Measurements from ENCODE around the gene CNOT1.
A peak's percentile ranks its signal among the peaks of the same experiment; 100 is the strongest.
"Not testable (repeated sequence)": the region's sequence is repeated elsewhere in the genome, so short reads cannot be mapped to it uniquely, and the experiment has no call there.

The CNOT1 gene

DNA sequence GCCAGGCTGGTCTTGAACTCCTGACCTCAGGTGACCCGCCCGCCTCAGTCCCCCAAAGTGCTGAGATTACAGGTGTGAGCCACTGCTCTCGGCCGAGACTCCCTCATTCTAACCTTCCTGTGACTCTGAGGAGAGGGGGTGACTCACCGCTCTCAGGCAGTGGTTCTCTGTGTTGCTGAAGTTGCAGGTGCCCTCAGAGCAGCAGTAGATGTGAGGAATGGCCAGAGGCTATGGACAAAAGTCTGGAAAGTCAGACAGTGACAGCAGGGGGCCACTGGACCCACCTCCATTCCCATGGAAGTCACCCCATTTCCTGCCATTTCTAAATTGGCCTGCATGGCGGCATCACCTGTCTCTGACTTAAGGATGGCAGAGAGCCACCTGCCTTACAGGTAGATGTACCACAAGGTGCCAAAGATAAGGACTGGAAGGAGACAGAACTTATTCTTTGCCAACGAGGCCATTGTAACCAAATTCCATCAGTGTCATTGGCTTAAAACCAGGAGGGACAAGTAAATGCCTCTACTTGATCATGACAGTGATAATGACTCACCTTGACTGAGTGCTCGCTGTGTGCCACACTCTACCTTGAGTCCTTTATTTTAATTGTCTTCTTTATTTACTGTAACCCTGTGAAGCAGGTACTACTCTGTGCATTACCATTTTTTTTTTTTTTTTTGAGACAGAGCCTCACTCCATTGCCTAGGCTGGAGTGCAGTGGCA lies 15.3 kb upstream of the CNOT1 start:
- no peak for ATAC-seq
- no peak for DNase-seq
- no peaks in the 10 kb centered on the region for H3K9me3 Mint-ChIP-seq
- no peak overlapping the region for H3K27ac Mint-ChIP-seq
- H3K4me3 Mint-ChIP-seq, result no peak overlapping the region
- peaks cover under 1% of the 10 kb centered on the region for H3K4me1 Mint-ChIP-seq
- no peaks in the 10 kb centered on the region for H3K27me3 Mint-ChIP-seq

DNA sequence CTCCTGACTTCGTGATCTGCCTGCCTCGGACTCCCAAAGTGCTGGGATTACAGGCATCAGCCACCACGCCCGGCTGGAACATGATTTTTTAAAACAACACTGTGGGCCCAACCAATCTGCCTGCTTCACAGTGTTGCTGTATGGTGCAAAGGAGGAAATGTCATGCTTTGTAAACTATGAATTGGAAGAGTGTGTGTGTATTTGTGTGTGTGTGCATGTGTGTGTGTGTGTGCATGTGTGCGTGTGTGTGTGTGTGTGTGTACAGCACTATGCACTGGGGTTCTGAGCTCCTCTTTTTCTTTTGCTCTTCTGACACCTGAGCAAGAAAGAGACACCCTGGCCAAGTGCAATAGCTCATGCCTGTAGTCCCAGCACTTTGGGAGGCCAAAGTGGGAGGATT lies 14.5 kb upstream of the CNOT1 start:
- Mint-ChIP-seq H3K9me3 (no peaks in the 10 kb centered on the region), H3K4me3 (no peak overlapping the region), H3K4me1 (peaks cover 7% of the 10 kb centered on the region), H3K27me3 (peaks cover 2% of the 10 kb centered on the region), H3K27ac (no peak overlapping the region)
- DNase-seq (no peak), ATAC-seq (no peak)

GRCh38 chr16:58640949-58641348 lies 11.3 kb upstream of the CNOT1 start:
- ATAC-seq (no peak), DNase-seq (no peak)
- no peak overlapping the region for H3K4me3 Mint-ChIP-seq
- H3K27me3 Mint-ChIP-seq, result peaks cover 14% of the 10 kb centered on the region
- no peak overlapping the region for H3K27ac Mint-ChIP-seq
- H3K9me3 Mint-ChIP-seq, result no peaks in the 10 kb centered on the region
- H3K4me1 Mint-ChIP-seq, result peaks cover 15% of the 10 kb centered on the region

- H3K9me3 Mint-ChIP-seq, result no peaks in the 10 kb centered on the region
- H3K4me1 Mint-ChIP-seq, result peaks cover 15% of the 10 kb centered on the region
- no peak overlapping the region for H3K4me3 Mint-ChIP-seq
- H3K27ac Mint-ChIP-seq, result no peak overlapping the region
- peak; percentile 52 for ATAC-seq
- H3K27me3 Mint-ChIP-seq, result peaks cover 18% of the 10 kb centered on the region
- DNase-seq, result peak in 1 of 2 donors; percentile 12
Measured at GRCh38 chr16:58639836-58640235, 10.2 kb upstream of the CNOT1 start.

DNA sequence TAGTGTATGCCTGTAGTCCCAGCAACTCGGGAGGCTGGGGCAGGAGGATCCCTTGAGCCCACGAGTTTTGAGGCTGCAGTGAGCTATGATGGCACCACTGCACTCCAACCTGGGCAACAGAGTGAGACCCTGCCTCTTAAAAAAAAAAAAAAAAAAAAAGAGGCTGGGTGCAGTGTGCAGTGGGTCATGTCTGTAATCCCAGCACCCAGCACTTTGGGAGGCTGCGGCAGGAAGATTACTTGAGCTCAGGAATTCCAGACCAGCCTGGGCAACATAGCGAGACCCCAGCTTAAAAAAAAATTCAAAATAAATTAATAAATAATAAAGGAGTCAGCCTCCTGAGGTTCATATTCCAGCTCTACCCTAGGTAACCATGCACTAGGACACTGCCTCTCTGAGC lies 9.6 kb upstream of the CNOT1 start:
- Mint-ChIP-seq H3K27me3 (peaks cover 18% of the 10 kb centered on the region), H3K4me3 (no peak overlapping the region), H3K27ac (no peak overlapping the region), H3K4me1 (peaks cover 15% of the 10 kb centered on the region), H3K9me3 (no peaks in the 10 kb centered on the region)
- ATAC-seq (no peak), DNase-seq (no peak)

- H3K27me3 Mint-ChIP-seq, result peaks cover 18% of the 10 kb centered on the region
- DNase-seq, result no peak
- H3K4me1 Mint-ChIP-seq, result peaks cover 15% of the 10 kb centered on the region
- no peak overlapping the region for H3K4me3 Mint-ChIP-seq
- H3K9me3 Mint-ChIP-seq, result no peaks in the 10 kb centered on the region
- ATAC-seq, result no peak
- peak overlapping the region in 1 of 2 donors; percentile 82 for H3K27ac Mint-ChIP-seq
Measured at GRCh38 chr16:58638148-58639036, 8.8 kb upstream of the CNOT1 start.

DNA sequence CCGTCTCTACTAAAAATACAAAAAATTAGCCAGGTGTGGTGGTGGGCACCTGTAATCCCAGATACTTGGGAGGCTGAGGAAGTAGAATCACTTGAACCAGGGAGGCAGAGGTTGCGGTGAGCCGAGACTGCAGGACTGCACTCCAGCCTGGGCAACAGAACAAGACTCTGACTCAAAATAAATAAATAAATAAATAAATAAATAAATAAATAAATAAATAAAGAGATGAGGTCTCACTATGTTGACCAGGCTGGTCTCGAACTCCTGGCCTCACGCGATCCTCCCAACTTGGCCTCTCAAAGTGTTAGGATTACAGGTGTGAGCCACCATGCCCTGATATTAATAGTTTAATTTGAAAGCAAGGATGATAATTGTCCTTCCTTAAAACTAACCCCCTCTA lies 7.4 kb upstream of the CNOT1 start:
- H3K9me3 Mint-ChIP-seq, H3K27ac Mint-ChIP-seq, H3K4me3 Mint-ChIP-seq, ATAC-seq, DNase-seq: not testable (repeated sequence)
- H3K27me3 Mint-ChIP-seq, result peaks cover 18% of the 10 kb centered on the region
- peaks cover 15% of the 10 kb centered on the region for H3K4me1 Mint-ChIP-seq

- Mint-ChIP-seq H3K4me3 (no peak overlapping the region), H3K27ac (no peak overlapping the region), H3K4me1 (peaks cover 18% of the 10 kb centered on the region), H3K9me3 (no peaks in the 10 kb centered on the region), H3K27me3 (peaks cover 18% of the 10 kb centered on the region)
- DNase-seq (no peak), ATAC-seq (no peak)
Measured at GRCh38 chr16:58636466-58636865, 6.8 kb upstream of the CNOT1 start.

DNA sequence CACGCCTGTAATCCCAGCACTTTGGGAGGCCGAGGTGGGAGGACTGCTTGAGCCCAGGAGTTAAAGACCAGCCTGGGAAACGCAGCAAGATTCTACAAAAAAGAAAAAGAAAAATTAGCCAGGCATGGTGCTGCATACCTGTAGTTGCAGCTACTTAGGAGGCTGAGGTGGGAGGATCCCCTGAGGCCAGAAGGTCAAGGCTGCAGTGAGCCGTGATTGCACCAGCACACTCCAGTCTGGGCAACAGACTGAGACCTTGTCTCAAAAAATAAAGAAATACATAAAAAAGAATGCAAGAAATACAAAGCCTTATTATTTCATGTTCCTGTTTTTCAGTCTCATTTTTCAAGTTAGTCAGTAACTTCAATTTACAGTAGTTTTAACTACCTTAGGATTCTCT lies 5.9 kb upstream of the CNOT1 start:
- H3K4me1 Mint-ChIP-seq, result peaks cover 24% of the 10 kb centered on the region
- DNase-seq, result no peak
- ATAC-seq, result no peak
- H3K27me3 Mint-ChIP-seq, result peaks cover 18% of the 10 kb centered on the region
- H3K27ac Mint-ChIP-seq, result no peak overlapping the region
- H3K9me3 Mint-ChIP-seq, result no peaks in the 10 kb centered on the region
- no peak overlapping the region for H3K4me3 Mint-ChIP-seq

- Mint-ChIP-seq H3K27me3 (peaks cover 18% of the 10 kb centered on the region), H3K4me1 (peaks cover 27% of the 10 kb centered on the region), H3K9me3 (no peaks in the 10 kb centered on the region), H3K27ac (no peak overlapping the region), H3K4me3 (no peak overlapping the region)
- ATAC-seq, result no peak
- DNase-seq, result no peak
Measured at GRCh38 chr16:58634265-58634802, 4.7 kb upstream of the CNOT1 start.

- H3K9me3 Mint-ChIP-seq, result no peaks in the 10 kb centered on the region
- H3K27me3 Mint-ChIP-seq, result no peaks in the 10 kb centered on the region
- H3K4me1 Mint-ChIP-seq, result peaks cover 50% of the 10 kb centered on the region
- peak overlapping the region; percentile 100 for H3K27ac Mint-ChIP-seq
- peak overlapping the region; percentile 93 to 100 for H3K4me3 Mint-ChIP-seq
- peak; percentile 46 to 56 for DNase-seq
- ATAC-seq, result peak; percentile 0
Measured at GRCh38 chr16:58628845-58629732, 537 bp downstream of the CNOT1 start.

DNA sequence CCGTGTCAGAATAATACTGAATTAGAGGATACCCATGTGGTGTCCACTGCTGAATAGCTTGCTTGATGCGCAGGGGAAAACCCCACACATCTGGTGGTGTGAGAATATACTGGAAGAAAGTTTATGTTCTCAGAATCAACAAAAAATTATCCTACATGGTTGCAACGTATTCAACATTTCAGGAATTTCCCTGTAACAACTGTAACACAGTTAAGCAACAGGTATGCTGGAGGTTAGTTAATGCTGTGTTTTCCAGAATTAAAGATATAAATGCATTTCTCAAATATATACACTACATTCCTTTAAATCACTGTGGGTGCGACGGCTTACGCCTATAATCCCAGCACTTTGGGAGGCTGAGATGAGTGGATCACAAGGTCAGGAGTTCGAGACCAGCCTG lies 5.4 kb downstream of the CNOT1 start:
- Mint-ChIP-seq H3K4me1 (peaks cover 50% of the 10 kb centered on the region), H3K27ac (peak overlapping the region in 1 of 2 donors; percentile 82), H3K27me3 (no peaks in the 10 kb centered on the region), H3K9me3 (no peaks in the 10 kb centered on the region), H3K4me3 (no peak overlapping the region)
- DNase-seq (no peak), ATAC-seq (no peak)

GRCh38 chr16:58620396-58620795 lies 9.2 kb downstream of the CNOT1 start:
- ATAC-seq (no peak), DNase-seq (no peak)
- Mint-ChIP-seq H3K27ac (no peak overlapping the region), H3K9me3 (no peaks in the 10 kb centered on the region), H3K27me3 (no peaks in the 10 kb centered on the region), H3K4me1 (peaks cover 39% of the 10 kb centered on the region), H3K4me3 (no peak overlapping the region)

- DNase-seq (no peak), ATAC-seq (peak; percentile 70)
- H3K4me3 Mint-ChIP-seq, result peak overlapping the region in 1 of 2 donors; percentile 15
- H3K4me1 Mint-ChIP-seq, result peaks cover 33% of the 10 kb centered on the region
- H3K27me3 Mint-ChIP-seq, result no peaks in the 10 kb centered on the region
- peak overlapping the region in 1 of 2 donors; percentile 26 for H3K27ac Mint-ChIP-seq
- H3K9me3 Mint-ChIP-seq, result no peaks in the 10 kb centered on the region
Measured at GRCh38 chr16:58615280-58615679, 14.3 kb downstream of the CNOT1 start.

GRCh38 chr16:58614860-58615259 lies 14.8 kb downstream of the CNOT1 start:
- ATAC-seq, result no peak
- Mint-ChIP-seq H3K4me1 (peaks cover 33% of the 10 kb centered on the region), H3K4me3 (no peak overlapping the region)

More at GRCh38 chr16:58614860-58615259, 14.8 kb downstream of the CNOT1 start:
- Mint-ChIP-seq H3K27ac (peak overlapping the region in 1 of 2 donors; percentile 12), H3K9me3 (no peaks in the 10 kb centered on the region), H3K27me3 (no peaks in the 10 kb centered on the region)
- DNase-seq, result no peak

Data from stimulated activated naive CD8-positive, alpha-beta T cell treated with anti-CD3 and anti-CD28 coated beads, Interleukin-15, amount 100 ng/mL, for 72 hours (primary cell).